Panc1 (cell line): ENCODE measurements around the gene GDF7. TPM values are rescaled to one million over a fixed set of nuclear protein-coding genes. Genes with fewer than 3 reads are reported as not detected.

ENCODE experiments used
- ATAC-seq: fragments of 200-7000 bp; cut with Tn5 transposase; 2 replicates; pipeline ENCODE4 v1.9.1; 2020; ENCODE audit warnings: mild to moderate bottlenecking, moderate library complexity
- BruUV-seq: library from RNA; stranded (reverse); fragments of 400-500 nt; replicated peaks from 2 replicates; lab custom pipeline; 2021; lab: Mats Ljungman, UMichigan
- CTCF ChIA-PET: fragments of 300-600 bp; sonication (Branson Sonifier 250); formaldehyde crosslinking; loops from one replicate; lab custom pipeline; 2022; ENCODE audit warnings: antibody characterized with exemption; lab: Charles Lee
- POLR2A ChIA-PET: fragments of 300-600 bp; sonication (Branson Sonifier 250); formaldehyde crosslinking; loops from one replicate; lab custom pipeline; 2022; ENCODE audit warnings: antibody characterized with exemption; lab: Charles Lee
- DNase-seq: peaks from one replicate; pipeline ENCODE4 v3.0.0-alpha.2; 2010; ENCODE audit warnings: low read depth, low spot score
- H3K27ac ChIP-seq: 2 replicates; pipeline ENCODE4 v1.5.1; 2011; ENCODE audit warnings: mild to moderate bottlenecking, low read length, inconsistent platforms
- H3K27me3 ChIP-seq: fragments of 200-500 bp; sonication (Bioruptor generic); 2 replicates; pipeline ENCODE4 v1.6.0; 2014; ENCODE audit warnings: low read length, inconsistent platforms; ENCODE audit not compliant: control insufficient read depth, insufficient read depth
- H3K36me3 ChIP-seq: fragments of 200-500 bp; sonication (Bioruptor generic); 2 replicates; pipeline ENCODE4 v1.5.1; 2014; ENCODE audit warnings: inconsistent platforms, mild to moderate bottlenecking, low read length, moderate library complexity; ENCODE audit not compliant: control insufficient read depth, insufficient read depth
- H3K4me1 ChIP-seq: 2 replicates; pipeline ENCODE4 v1.5.1; 2011; ENCODE audit warnings: inconsistent platforms, mild to moderate bottlenecking, low read length, moderate library complexity; ENCODE audit not compliant: control insufficient read depth, insufficient read depth
- H3K4me3 ChIP-seq, 2 experiments: 2 replicates each; pipeline ENCODE4 v1.5.1; 2011 to 2012; ENCODE audit warnings: low read depth in 2 of 2, low read length in 2 of 2, mild to moderate bottlenecking in 2 of 2, inconsistent platforms in 1 of 2, moderate library complexity in 1 of 2
- H3K9me3 ChIP-seq: fragments of 200-500 bp; sonication (Bioruptor generic); 2 replicates; pipeline ENCODE4 v1.5.1; 2014; ENCODE audit warnings: low read depth, mild to moderate bottlenecking, inconsistent platforms, low read length, moderate library complexity; ENCODE audit not compliant: control insufficient read depth, insufficient read depth
- CTCF ChIP-seq: fragments of 450-650 bp; IDR thresholded peaks from 2 replicates; pipeline ENCODE4 v1.5.1; 2017; ENCODE audit warnings: mild to moderate bottlenecking
- POLR2AphosphoS5 ChIP-seq: IDR thresholded peaks from 2 replicates; pipeline ENCODE4 v1.6.1; 2012; ENCODE audit warnings: mild to moderate bottlenecking, low read depth, low read length, moderate library complexity
- REST ChIP-seq, 2 experiments: IDR thresholded peaks; 2 replicates each; pipeline ENCODE4 v1.6.1; 2011 to 2012; ENCODE audit warnings: low read depth in 2 of 2, control low read depth in 1 of 2, low read length in 1 of 2, mild to moderate bottlenecking in 1 of 2, moderate library complexity in 1 of 2; ENCODE audit not compliant: insufficient read depth in 1 of 2
- SIN3A ChIP-seq: IDR thresholded peaks from 2 replicates; pipeline ENCODE4 v1.6.1; 2012; ENCODE audit warnings: low read depth, mild to moderate bottlenecking, low read length, moderate library complexity, borderline replicate concordance; ENCODE audit not compliant: insufficient read depth
- in situ Hi-C: cut with HindIII; loops from 2 replicates; pipeline ENCODE4 v1.10.0; 2016; ENCODE audit warnings: low sequenced_read_pairs, low pct_unique_long_range_greater_than_20kb
- intact Hi-C: fragments of 100-400 bp; cut with micrococcal nuclease; formaldehyde crosslinking; loops from one replicate; pipeline ENCODE4 v1.10.0; 2022; ENCODE audit not compliant: unreplicated experiment
- total RNA-seq: library from RNA; stranded (reverse); gene quantifications from one replicate; pipeline ENCODE4 v1.2.1, GENCODE V29; 2021; ENCODE audit not compliant: unreplicated experiment

GDF7 gene
- total RNA-seq, 1 experiment from 2014 or later = not detected

GRCh38 chr2:20664431-20665242 is 2.3 kb upstream of the GDF7 start:
- POLR2A ChIA-PET = no interaction called here
- intact Hi-C loops = loop anchor here (5.0 to 10.0 kb wide), 2 partner anchors 110 to 363 kb away; no protein-coding TSS in a partner anchor

More at GRCh38 chr2:20664431-20665242, 2.3 kb upstream of the GDF7 start:
- Histone ChIP-seq H3K27ac (no peak overlapping the region), H3K27me3 (peaks cover 30% of the 10 kb centered on the region), H3K4me3 (no peak overlapping the region), H3K4me1 (peaks cover 8% of the 10 kb centered on the region), H3K9me3 (no peaks in the 10 kb centered on the region), H3K36me3 (no peaks in the 10 kb centered on the region)
- in situ Hi-C loops = no loop called here
- CTCF ChIA-PET = interaction anchor here (0.6 to 0.9 kb wide), 2 partner anchors 9 to 363 kb away, joined by 3 read pairs; no protein-coding TSS in a partner anchor
- TF ChIP-seq SIN3A (no peak), POLR2AphosphoS5 (no peak), CTCF (no peak), REST (IDR thresholded peaks at IDR 0.05; ENCODE audit: insufficient read depth in 1 of 2, low read depth in 2 of 2, low read length in 1 of 2) (no peak)
- DNase-seq = no peak
- BruUV-seq = no TSS peak
- no peak for ATAC-seq
